Measurements from ENCODE around the gene SMG6.

- TF ChIP-seq POLR2AphosphoS5 (IDR thresholded peaks at IDR 0.05; ENCODE audit: low read depth, low read length) (no peak), NRF1 (IDR thresholded peaks at IDR 0.05; ENCODE audit: low read depth, low read length) (no peak), REST (IDR thresholded peaks at IDR 0.05; ENCODE audit: low read depth, low read length) (no peak), CTCF (IDR thresholded peaks at IDR 0.05) (no peak), SIN3A (IDR thresholded peaks at IDR 0.05; ENCODE audit: borderline replicate concordance, low read depth, low read length) (no peak), RAD21 (IDR thresholded peaks at IDR 0.05; ENCODE audit: low read length) (no peak), ZBTB33 (IDR thresholded peaks at IDR 0.05; ENCODE audit: borderline replicate concordance, low read depth) (no peak), PBX3 (IDR thresholded peaks at IDR 0.05) (no peak)
Measured at GRCh38 chr17:2279707-2280106, 23.9 kb downstream of the SMG6 start.
